Hematopoietic multipotent progenitor cell treated with erythropoietin and hydrocortisone succinate and interleukin-3 and kit ligand, for 4 days (in vitro differentiated cells): Measurements from ENCODE around the gene PAPSS2.
"Not testable (repeated sequence)": the region's sequence is repeated elsewhere in the genome, so short reads cannot be mapped to it uniquely, and the experiment has no call there.

Experiments
- DNase-seq: peaks from one replicate; pipeline ENCODE4 v3.0.0-alpha.2; 2015

The PAPSS2 gene

DNA sequence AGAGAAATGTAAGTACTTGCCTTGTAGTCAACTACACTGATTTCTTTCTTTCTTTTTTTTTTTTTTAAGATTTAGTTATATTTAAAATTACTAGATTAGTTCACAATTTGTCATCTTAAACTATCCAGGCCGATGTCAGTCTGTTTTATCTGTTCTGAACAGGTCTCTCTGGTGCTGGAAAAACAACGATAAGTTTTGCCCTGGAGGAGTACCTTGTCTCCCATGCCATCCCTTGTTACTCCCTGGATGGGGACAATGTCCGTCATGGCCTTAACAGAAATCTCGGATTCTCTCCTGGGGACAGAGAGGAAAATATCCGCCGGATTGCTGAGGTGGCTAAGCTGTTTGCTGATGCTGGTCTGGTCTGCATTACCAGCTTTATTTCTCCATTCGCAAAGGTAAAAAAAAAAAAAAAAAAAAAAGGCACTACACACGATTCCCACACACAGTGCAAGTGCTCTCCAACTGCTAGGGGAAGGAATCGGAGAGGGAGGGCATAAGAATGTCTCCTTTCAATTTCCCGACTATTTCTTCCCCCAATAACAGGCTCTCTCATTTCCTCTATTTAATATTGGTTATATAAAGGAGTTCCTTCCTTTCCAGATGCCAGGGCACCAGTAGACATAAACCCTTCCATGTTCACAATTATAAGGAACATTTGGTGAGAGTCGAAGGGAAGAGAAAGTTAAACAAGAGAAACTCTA is 53.4 kb downstream of the PAPSS2 start:
- DNase-seq: no peak

DNA sequence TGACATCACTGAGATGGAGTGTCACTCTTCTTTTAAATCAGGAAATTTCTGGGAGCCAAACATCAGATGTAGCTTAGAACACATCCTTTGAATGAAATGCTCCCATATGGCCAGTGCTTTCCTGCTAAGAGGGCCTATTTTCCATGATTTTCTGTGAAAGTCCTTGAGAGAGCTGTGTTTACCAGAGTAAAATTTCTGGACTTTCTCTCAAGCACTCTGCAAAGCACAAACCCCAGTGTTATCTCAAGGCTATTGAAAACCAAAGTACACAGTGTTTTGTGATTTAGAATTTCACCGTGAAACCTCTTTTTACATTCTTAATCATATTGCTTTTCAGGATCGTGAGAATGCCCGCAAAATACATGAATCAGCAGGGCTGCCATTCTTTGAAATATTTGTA is 54.0 kb downstream of the PAPSS2 start:
- DNase-seq: no peak

DNA sequence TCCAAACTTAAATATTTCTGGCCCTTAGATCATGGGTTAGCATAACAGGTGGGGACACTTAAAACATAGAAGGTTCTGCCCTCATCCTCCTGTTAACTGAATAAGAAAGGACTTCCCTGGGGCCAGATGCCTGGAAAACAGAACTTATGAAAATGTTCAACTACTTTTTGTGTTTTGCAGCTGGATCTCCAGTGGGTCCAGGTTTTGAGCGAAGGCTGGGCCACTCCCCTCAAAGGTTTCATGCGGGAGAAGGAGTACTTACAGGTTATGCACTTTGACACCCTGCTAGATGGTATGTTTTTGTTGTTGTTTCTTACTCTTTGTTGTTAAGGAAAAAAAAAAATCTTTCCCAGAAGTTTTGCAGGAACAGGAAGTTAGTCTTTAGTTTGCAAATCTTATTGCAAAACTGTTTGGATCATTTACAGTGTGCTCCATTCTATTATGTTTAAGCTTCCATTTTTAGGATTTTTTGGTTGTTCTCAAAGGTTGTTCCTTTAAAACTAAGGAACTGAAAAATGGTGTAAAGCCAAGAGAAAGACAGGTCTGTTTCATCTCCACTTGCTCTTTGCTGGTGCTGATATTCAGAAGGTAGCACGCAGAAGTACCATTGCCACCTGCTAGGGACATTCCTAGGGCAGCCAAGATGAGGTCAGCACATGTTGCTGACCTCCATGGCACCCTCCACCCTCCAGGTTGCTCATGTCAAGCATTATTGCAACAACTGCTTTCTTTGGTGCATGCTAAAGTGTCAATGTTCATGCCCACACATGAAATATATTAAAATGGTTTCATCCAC is 56.1 kb downstream of the PAPSS2 start:
- DNase-seq: no peak

DNA sequence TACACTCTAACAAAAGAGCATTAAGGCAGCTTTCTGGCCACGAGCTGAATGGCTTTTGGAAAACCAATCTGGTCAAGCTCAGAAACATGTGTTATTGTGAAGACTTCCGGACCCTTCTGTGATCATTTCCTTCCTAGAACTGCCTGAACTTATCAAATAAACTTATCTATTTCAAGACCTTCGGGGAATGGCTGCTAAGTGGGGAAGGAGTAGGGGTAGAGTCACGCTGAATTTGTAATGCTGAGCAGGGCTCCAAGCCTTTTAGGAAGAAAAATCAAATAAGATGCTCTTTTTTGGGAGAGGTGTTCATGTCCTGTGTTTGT is 56.6 kb downstream of the PAPSS2 start:
- DNase-seq: peak; percentile 13

DNA sequence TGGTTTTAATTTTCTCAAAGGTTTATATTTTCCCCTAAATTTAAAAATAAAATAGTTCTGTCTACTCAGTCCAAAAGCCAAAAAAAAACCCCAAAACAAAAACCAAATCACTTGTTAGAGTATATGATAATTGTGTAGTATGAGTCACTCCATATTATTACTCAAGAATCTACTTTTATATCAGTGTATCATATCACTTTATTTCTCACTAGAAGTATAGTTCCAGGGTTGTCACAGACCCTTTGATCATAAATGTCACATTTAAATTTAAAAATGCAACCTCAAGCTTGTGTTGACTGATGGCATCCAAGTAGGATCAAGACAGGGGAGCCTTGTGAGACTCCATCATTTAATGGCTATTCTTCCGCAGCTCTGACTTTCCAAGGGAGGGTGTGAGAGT is 61.0 kb downstream of the PAPSS2 start:
- no peak for DNase-seq

DNA sequence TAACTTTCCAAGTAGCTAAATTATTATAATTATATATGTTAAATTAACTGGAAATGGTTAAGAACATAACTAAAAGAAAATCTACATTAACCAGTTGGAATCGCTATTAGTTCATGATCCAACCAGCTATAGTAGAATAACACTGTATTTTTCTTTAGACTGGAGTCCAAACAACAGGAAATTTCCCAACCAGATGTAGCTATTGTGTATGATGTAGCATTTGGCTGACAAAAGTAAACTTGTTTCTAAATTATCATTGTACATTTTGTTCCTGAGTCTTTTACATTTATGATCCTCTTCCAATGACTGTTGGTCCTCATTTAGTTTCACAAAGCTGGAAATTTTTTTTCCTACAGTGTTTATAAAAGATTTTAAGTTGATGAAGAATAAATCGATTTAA is 62.1 kb downstream of the PAPSS2 start:
- no peak for DNase-seq

DNA sequence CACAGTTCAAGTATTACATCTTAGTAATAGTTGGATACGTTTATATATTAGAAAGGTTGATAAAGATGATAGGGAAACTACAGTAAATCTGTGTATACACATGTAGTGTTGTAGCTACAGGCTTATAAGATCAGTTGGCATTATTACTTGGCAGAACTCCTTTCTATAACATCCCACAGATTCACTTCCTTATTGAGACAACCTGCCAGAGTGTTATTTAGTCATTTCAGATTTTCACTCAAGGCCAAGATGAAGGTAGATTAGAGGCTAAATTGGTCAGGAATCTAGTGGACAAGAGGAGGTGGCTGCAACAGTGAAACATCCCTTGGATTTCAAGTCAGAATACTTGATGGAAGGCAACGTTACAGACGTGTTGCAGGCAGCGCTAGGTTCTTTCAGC is 63.0 kb downstream of the PAPSS2 start:
- DNase-seq: no peak

DNA sequence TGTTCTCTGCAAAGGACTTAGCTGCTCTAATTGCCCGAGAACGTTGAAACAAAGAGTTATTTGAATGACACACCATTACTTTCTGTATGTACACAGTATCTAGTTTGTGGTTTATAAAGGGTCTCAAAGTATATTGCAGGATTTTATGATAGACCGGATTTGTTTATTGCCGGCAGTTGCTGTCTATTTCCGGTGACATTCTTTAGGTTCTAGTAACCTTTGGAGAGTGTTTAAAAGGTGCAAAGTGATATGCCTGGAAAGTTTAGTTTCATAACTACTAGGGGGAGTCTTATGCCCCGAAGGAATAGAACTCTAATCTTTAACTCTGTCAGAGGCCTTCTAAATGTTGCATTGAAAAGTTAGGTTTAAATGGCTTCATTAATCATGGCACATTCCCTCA is 63.8 kb downstream of the PAPSS2 start:
- no peak for DNase-seq

DNA sequence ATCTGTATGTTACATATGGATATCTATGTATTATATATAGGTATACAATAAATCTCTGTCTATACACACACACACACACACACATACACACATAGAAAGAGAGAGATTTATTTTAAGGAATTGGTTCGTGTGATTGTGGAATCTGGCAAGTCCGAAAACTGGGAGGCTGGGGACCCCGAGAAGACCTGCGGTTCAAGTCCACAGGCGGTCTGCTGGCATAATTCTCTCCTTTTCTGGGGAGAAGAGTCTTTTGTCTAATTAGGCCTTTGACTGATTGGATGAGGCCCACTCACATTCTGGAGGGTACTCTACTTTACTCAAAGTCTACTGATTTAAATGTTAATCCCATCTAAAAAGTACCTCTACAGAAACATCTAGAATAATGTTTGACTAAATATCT is 65.1 kb downstream of the PAPSS2 start:
- no peak for DNase-seq

DNA sequence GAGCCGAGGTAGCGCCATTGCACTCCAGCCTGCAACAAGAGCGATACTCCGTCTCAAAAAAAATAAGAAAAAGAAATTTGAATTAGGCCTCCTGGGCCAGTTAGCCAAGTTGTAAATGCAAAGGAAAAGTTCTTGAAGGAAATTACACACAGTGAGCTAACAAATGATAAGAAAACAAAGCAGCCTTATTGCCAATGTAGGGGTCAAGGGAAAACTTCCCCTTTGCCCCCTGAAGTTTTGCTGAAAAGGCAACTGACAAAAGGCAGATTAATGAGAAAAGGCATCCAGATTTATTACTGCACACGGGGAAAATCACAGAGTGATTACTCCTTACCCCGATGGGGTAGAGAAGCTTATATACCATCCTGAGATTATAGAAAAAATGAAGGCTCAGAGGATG is 70.3 kb downstream of the PAPSS2 start:
- no peak for DNase-seq

DNA sequence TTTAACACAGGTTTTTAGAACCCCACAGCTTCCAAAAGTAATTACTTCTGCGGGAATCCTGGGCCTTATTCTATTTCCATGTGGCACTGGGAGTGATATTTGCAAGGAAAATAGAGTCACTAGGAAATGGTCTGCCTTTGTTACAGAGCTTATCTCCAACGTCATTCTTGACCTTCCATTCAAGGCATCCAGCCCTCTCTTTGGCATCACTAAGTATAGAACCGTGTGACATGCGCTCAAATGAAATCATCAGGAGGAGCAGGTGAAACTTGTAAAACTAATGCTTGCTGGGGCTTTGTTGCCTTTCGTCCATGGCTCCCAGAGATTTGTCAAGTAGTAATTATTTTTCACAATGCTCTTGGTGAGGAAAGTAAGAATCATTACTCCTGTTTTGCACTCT is 73.4 kb downstream of the PAPSS2 start:
- DNase-seq: no peak

DNA sequence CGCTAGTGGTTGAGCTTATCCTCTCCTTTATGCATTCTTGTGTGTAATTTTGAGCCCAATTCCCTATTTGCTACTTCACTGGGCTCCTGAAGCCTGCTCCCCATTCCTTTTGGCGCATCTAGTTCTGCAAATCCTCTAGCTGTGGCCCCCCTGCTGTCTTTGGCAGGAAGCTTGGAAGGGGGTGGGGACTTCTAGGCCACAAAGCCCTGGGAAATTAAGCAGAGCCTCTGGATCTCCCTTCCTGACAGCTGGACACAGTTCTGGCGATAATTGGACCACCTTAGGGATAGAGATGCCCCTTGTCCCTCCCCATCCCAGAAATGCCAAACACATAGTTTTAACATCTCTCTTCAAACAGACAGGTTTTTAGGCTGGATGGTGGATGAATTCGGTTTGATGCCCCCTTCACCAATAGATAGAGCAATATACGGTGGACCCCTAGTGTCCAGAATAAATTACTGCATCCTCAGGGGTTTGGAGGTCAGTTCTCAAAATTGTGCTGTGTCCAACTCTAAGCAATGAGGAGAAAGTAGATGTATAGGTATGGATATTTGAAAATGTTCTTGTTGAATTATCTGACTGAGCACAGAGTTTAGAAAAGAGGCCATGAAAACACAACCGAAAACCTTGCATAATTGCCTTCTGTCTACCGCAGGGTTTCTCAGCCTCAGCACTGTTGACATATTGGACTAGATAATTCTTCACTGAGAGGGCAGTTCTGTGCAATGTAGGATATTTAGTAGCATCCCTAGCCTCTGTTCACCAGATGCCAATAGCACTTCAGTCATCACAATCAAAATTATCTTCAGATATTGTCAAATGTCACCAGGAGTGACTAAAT is 75.5 kb downstream of the PAPSS2 start:
- peak; percentile 78 for DNase-seq

DNA sequence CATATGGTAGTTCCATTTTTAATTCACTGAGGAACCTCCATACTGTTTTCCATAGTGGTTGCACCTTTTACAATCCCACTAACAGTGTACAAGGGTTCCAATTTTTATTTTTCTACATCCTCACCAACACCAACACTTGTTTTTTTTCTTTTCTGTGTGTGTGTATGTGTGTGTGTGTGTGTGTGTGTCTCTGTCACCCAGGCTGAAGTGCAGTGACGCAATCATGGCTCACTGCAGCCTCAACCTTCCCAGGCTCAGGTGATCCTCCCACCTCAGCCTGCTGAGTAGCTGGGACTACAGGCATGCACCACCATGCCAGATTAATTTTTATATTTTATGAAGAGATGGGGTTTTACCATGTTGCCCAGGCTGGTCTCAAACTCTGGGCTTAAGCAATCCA is 78.6 kb downstream of the PAPSS2 start:
- DNase-seq: not testable (repeated sequence)

DNA sequence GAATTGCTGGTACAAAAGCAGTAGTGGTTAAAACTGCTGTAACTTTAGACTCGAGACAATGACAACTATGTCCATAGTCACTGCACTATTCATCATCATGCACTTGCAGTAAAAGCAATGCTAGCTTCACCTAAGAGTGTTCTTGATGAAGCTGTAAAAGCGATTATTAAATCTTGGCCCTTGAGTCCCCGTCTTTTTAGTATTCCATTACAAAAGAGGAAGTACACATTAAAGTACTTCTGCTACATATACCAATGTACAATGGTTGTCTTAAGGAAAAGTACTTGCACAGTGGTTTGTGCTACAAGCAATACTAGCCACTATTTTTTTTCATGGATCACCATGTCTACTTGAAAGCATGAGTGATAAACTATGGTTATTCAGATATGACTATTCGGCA is 80.0 kb downstream of the PAPSS2 start:
- no peak for DNase-seq

DNA sequence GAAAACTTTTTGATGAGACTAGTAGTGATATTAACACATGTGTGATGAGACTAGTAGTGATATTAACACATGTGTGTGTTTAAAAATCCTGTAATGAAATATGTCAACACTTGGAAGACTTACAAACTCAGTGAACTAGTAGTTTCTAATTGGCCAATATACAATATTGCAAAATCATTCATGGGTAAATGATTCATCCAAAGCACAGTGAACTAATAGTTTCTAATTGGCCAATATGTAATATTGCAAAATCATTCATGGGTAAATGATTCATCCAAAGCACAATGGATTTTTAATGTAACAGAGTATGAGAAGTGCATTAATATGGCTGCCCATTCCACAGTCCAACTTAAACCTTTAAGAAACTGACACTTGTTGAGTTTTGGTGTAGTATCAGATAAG is 80.6 kb downstream of the PAPSS2 start:
- peak; percentile 51 for DNase-seq

DNA sequence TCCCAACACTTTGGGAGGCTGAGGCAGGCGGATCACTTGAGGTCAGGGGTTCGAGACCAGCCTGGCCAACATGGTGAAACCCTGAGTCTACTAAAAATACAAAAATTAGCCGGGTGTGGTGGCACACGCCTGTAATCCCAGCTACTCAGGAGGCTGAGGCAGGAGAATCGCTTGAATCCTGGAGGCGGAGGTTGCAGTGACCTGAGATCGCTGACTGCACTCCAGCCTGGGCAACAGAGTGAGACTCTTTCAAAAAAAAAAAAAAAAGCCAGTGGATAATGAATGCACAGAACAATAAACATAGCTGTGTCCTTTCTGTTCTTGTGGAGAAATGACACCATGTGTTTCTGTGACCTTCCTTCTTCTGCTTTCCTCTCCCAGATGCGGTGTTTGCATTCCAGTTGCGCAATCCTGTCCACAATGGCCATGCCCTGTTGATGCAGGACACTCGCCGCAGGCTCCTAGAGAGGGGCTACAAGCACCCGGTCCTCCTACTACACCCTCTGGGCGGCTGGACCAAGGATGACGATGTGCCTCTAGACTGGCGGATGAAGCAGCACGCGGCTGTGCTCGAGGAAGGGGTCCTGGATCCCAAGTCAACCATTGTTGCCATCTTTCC is 83.4 kb downstream of the PAPSS2 start:
- DNase-seq: not testable (repeated sequence)

DNA sequence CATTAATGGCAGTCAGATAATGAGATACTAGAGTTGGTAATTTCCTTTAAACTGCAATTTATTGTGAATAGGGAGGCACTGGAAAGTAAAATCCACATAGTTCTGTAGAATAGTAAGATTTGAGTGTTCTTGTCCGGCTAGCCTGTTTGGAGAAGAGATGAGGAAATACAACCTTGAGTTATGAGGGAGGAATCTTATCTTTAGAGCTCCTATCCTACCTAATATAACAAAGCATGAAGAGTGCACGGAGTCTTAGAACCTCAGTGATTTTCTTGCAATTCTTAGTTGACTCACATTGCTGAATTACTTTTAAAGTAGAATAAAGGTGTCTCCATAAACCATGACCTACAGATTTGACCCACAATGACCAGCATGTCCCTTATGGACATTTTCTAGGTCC is 84.9 kb downstream of the PAPSS2 start:
- no peak for DNase-seq

DNA sequence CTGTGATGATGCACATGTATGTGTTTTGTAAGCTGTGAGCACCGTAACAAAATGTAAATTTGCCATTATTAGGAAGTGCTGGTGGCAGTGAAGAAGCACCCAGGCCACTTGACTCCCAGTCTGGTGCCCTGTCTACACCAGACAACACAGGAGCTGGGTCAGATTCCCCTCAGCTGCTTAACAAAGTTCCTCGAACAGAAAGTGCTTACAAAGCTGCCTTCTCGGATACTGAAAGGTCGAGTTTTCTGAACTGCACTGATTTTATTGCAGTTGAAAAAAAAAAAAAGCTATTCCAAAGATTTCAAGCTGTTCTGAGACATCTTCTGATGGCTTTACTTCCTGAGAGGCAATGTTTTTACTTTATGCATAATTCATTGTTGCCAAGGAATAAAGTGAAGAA is 87.2 kb downstream of the PAPSS2 start:
- no peak for DNase-seq

DNA sequence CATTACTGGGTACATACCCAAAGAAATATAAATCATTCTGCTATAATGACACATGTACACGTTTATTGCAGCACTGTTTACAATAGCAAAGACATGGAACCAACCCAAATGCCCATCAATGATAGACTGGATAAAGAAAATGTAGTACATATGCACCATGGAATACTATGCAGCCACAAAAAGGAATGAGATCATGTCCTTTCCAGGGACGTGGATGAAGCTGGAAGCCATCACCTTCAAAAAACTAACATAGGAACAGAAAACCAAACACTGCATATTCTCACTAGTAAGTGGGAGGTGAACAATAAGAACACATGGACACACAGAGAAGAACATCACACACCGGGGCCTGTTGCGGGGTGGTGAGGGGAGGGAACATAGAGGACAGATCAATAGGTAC is 88.6 kb downstream of the PAPSS2 start:
- DNase-seq: not testable (repeated sequence)

DNA sequence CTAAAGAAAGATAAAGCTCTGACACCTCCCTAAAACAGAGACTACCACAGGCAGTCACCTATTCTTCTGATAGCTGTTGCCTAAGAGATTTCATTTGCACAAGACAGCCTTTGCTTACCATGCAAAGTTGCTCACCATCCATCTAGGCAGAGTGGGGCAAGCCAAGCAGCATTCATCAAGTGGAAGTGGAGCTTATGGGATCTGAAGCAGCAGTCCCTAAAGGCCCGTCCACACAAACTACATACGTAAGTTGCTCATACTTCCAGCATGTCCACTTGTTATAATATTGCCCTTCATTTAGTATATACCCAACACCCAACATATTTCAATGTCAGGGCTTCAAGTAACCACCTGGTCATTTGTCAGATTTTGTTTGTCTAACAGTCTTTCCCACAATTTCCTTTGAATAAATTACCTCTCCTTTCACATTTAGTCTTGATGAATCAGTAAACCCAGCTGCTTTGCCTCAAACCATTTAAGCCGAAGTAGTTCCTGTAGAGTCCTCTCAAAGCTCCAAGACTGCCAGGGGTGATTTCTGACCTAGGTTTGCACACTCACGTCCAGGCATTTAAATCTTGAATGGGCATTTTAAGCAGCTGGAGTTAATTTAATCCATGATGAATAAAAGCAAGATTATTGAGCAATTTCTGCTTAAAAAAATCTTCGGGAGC is 90.5 kb downstream of the PAPSS2 start:
- DNase-seq: no peak

DNA sequence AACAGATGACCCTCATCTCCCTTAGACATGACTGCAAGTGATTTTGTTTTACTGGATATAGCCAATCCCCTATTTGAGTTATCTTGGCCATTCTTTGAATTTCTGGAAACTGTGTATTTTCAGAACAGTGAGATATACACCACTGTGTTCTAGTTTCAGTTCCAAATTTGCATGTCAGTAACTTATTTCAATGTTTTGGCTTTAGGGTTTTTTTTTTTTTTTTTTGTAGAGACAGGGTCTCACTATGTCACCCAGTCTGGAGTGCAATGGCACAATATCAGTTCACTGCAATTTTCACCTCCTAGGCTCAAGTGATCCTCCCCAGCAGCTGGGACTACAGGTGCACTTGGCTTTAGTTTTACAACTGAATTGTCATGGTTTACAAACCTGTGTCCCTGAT is 91.1 kb downstream of the PAPSS2 start:
- DNase-seq: no peak

DNA sequence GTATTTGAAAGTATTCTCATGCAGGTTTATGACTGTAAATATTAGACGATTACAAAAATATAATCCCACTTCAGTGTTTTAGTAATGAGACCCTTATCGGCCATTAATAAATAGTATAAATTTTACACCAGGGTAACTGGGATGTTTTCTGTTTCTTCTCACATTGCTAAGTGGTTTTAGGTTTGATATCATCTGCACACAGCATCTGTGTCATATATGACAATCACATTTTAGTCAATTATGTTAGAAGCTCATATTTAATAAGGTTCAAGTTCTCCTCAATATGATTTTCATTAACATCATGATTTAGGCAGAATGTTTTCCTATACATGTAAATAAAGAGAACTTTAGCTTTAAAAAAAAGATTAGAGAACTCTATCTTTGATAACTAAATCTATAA is 91.6 kb downstream of the PAPSS2 start:
- DNase-seq: no peak

DNA sequence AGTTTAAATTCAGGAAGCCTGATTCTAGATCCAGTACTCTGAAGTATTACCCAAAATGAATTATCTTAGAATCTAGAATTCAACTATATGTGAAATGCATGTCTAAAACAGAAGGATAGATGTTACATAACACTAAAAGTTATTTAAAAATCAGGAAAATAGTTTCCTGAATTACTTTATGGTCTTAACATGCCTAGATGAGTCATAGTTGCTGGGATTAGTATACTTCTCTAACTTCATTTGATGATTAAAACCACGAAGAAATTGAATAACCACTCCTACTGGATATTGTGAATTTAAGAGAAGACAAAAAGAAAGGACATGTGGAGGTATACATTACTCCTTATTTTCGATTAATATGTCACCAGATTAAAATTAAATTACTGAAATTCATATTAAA is 92.9 kb downstream of the PAPSS2 start:
- DNase-seq: no peak
